Keratinocyte (primary cell): Measurements from ENCODE around the gene PRMT2. TPM values are rescaled to one million over a fixed set of nuclear protein-coding genes. Genes with fewer than 3 reads are reported as not detected.

Experiments
- DNase-seq: peaks from one replicate; pipeline ENCODE4 v3.0.0-alpha.2; 2011; ENCODE audit warnings: low read depth, missing footprints, low spot score
- FAIRE-seq: peaks from 2 replicates; lab custom pipeline; 2011; peaks lifted over from hg19 to GRCh38; lab: Jason Lieb, UNC
- H2AFZ ChIP-seq: 2 replicates; pipeline ENCODE4 v1.6.0; 2012; ENCODE audit warnings: low read length, control low read depth, inconsistent platforms; ENCODE audit not compliant: control insufficient read depth
- H3K27ac ChIP-seq: 2 replicates; pipeline ENCODE4 v1.5.1; 2011; ENCODE audit warnings: low read length; ENCODE audit not compliant: control insufficient read depth, insufficient read depth
- H3K27me3 ChIP-seq: 3 replicates; pipeline ENCODE4 v1.6.0; 2011; ENCODE audit warnings: low read length; ENCODE audit not compliant: control insufficient read depth, insufficient read depth; ENCODE audit errors: extremely low read depth
- H3K36me3 ChIP-seq, 2 experiments: 2 replicates in 1 of 2; 3 replicates in 1 of 2; pipeline ENCODE4 v1.5.1; 2011; ENCODE audit warnings: low read length in 2 of 2, mild to moderate bottlenecking in 1 of 2; ENCODE audit not compliant: control insufficient read depth in 2 of 2, insufficient read depth in 2 of 2; ENCODE audit errors: extremely low read depth in 1 of 2
- H3K4me1 ChIP-seq: 3 replicates; pipeline ENCODE4 v1.5.1; 2011; ENCODE audit warnings: low read length; ENCODE audit not compliant: control insufficient read depth, insufficient read depth; ENCODE audit errors: extremely low read depth
- H3K4me2 ChIP-seq: 3 replicates; pipeline ENCODE4 v1.6.0; 2011; ENCODE audit warnings: low read depth, low read length; ENCODE audit not compliant: control insufficient read depth, insufficient read depth; ENCODE audit errors: extremely low read depth
- H3K4me3 ChIP-seq, 3 experiments: fragments of 200-600 bp in 1 of 3; sonication (generic) in 1 of 3; 2 replicates in 2 of 3; 3 replicates in 1 of 3; pipeline ENCODE4 v1.5.1; 2011 to 2016; ENCODE audit warnings: low read length in 3 of 3, mild to moderate bottlenecking in 3 of 3, control low read depth in 2 of 3, inconsistent platforms in 1 of 3, low read depth in 1 of 3, mixed read lengths in 1 of 3, mixed run types in 1 of 3, moderate library complexity in 1 of 3; ENCODE audit not compliant: control insufficient read depth in 2 of 3, insufficient read depth in 2 of 3; ENCODE audit errors: extremely low read depth in 1 of 3
- H3K79me2 ChIP-seq: 2 replicates; pipeline ENCODE4 v1.6.0; 2012; ENCODE audit warnings: low read length; ENCODE audit not compliant: control insufficient read depth, insufficient read depth
- H3K9ac ChIP-seq: 3 replicates; pipeline ENCODE4 v1.6.0; 2011; ENCODE audit warnings: low read length; ENCODE audit not compliant: control insufficient read depth, insufficient read depth; ENCODE audit errors: extremely low read depth
- H3K9me1 ChIP-seq: 3 replicates; pipeline ENCODE4 v1.6.0; 2011; ENCODE audit warnings: low read length; ENCODE audit not compliant: control insufficient read depth, insufficient read depth; ENCODE audit errors: extremely low read depth
- H3K9me3 ChIP-seq: 2 replicates; pipeline ENCODE4 v1.5.1; 2012; ENCODE audit warnings: low read depth, low read length; ENCODE audit not compliant: control insufficient read depth
- H4K20me1 ChIP-seq: 3 replicates; pipeline ENCODE4 v1.6.0; 2011; ENCODE audit warnings: low read length; ENCODE audit not compliant: control insufficient read depth, insufficient read depth; ENCODE audit errors: extremely low read depth
- CTCF ChIP-seq, 3 experiments: IDR thresholded peaks in 1 of 3; conservative IDR thresholded peaks in 1 of 3; optimal IDR thresholded peaks in 1 of 3; 2 replicates in 2 of 3; 3 replicates in 1 of 3; pipeline versions ENCODE3 to v1.5.1; 2011; ENCODE audit warnings: low read length in 3 of 3, mild to moderate bottlenecking in 3 of 3, moderate library complexity in 2 of 3, control low read depth in 1 of 3, inconsistent platforms in 1 of 3; ENCODE audit not compliant: insufficient read depth in 2 of 3; ENCODE audit errors: extremely low read depth in 1 of 3
- EZH2 ChIP-seq: IDR thresholded peaks from one replicate; pipeline ENCODE4 v1.6.1; 2012; ENCODE audit warnings: inconsistent platforms, mild to moderate bottlenecking, low read length, moderate library complexity
- dilution Hi-C: fragments of 300-500 bp; cut with MboI; formaldehyde crosslinking; loops from one replicate; pipeline ENCODE4 v1.7.0; 2020; ENCODE audit warnings: low sequenced_read_pairs; ENCODE audit not compliant: extremely low pct_ligation_motif_present
- polyA plus RNA-seq, 5 experiments: library from polyadenylated mRNA; depleted of rRNA in 3 of 5; stranded (reverse) in 3 of 5; stranded (forward) in 1 of 5; unstranded in 1 of 5; fragments of >200 nt; gene quantifications; 1 replicate in 1 of 5; 2 replicates in 3 of 5; 3 replicates in 1 of 5; pipeline versions ENCODE4 v1.2.1 to v1.2.3, GENCODE V29; 2011 to 2012; ENCODE audit warnings: missing spikeins in 2 of 5, low read depth in 1 of 5, low replicate concordance in 1 of 5

The PRMT2 gene
- polyA plus RNA-seq, 1 donor (not counting 4 experiments of a cell fraction or from before 2014, with no cell fraction given) = 97.3 TPM

GRCh38 chr21:46607636-46608035 lies 27.8 kb upstream of the PRMT2 start:
- TF ChIP-seq EZH2 (no peak), CTCF (optimal IDR thresholded peaks at IDR 0.05 in 1 of 3, IDR thresholded peaks at IDR 0.05 in 1 of 3, conservative IDR thresholded peaks at IDR 0.05 in 1 of 3; ENCODE audit: extremely low read depth in 1 of 3, insufficient read depth in 2 of 3, low read length in 3 of 3) (no peak)
- FAIRE-seq (no peak), DNase-seq (no peak)
- Histone ChIP-seq H2AFZ (no peak overlapping the region), H4K20me1 (no peaks in the 10 kb centered on the region), H3K4me1 (no peaks in the 10 kb centered on the region), H3K9me1 (no peaks in the 10 kb centered on the region), H3K9ac (no peak overlapping the region), H3K4me2 (no peak overlapping the region), H3K79me2 (no peaks in the 10 kb centered on the region), H3K9me3 (no peaks in the 10 kb centered on the region), H3K27me3 (peaks cover 18% of the 10 kb centered on the region), H3K36me3 (no peaks in the 10 kb centered on the region), H3K27ac (no peak overlapping the region), H3K4me3 (no peak overlapping the region)
- dilution Hi-C loops = no loop called here

GRCh38 chr21:46608672-46609111 lies 26.8 kb upstream of the PRMT2 start:
- Histone ChIP-seq H3K4me2 (no peak overlapping the region), H3K27me3 (peaks cover 16% of the 10 kb centered on the region), H3K27ac (no peak overlapping the region), H3K9me3 (no peaks in the 10 kb centered on the region), H3K4me3 (no peak overlapping the region), H3K9me1 (no peaks in the 10 kb centered on the region), H3K79me2 (no peaks in the 10 kb centered on the region), H3K9ac (no peak overlapping the region), H2AFZ (no peak overlapping the region), H4K20me1 (no peaks in the 10 kb centered on the region), H3K4me1 (no peaks in the 10 kb centered on the region), H3K36me3 (no peaks in the 10 kb centered on the region)
- DNase-seq (no peak), FAIRE-seq (no peak)
- TF ChIP-seq CTCF (optimal IDR thresholded peaks at IDR 0.05 in 1 of 3, IDR thresholded peaks at IDR 0.05 in 1 of 3, conservative IDR thresholded peaks at IDR 0.05 in 1 of 3; ENCODE audit: extremely low read depth in 1 of 3, insufficient read depth in 2 of 3, low read length in 3 of 3) (no peak), EZH2 (no peak)
- dilution Hi-C loops = no loop called here
